Measurements from ENCODE around the gene KCNA5.

Gene KCNA5

DNA sequence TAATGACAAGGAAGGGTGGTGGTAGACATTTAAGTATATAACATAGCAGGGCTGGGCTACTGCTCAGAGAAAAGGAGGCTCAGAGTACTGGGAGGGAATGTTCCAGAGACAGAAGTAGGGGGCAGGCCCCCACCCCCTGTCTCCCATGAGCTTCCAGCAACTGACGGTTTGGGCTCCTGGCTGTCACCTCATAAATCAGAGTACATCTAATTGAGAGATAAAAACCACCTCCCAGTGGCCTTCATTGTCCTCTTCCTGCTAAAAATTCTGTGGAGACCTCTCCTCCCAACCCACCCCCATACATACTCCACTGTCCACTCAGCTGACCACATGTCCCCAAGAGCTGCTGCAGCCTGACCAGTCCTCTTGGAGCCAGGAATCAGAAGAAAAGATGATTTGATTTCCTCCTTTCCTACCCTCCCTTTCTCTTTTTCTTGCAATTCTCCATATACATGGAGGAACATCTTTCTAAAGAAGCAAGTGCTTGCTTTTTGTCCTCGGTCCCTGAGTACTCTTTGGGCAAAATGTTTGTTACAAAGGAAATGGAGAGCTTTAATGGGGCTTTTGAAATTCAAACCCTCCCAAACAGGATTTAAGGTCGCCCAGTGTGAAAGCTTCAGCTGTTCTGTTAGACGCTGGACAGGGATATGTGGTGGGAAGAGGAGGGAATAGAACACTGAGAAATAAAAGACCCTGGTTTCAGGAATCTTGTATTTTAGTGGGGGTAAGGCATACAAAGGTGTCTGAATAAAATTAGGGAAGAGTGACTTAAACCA lies 16.4 kb upstream of the KCNA5 start:
- DNase-seq, result no peak

DNA sequence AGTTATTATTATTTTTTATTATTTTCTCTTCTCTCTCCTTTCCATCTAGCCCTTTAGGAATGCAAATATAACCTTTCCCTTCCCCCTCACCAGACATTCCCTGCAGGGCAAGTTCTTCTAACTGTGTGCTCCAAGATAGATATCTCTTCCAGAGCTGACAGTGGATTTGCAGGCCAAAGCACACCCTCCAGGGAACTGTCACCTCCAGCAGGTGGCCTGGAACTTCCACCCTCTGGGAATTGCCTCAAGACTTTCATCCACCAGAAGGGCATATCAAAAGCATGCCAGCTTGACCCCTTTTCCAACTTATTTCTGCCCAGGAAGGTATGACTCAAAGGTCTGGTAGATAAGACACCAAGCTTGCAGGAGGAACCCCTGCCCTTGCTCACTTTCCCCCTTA lies 13.6 kb upstream of the KCNA5 start:
- no peak for DNase-seq

DNA sequence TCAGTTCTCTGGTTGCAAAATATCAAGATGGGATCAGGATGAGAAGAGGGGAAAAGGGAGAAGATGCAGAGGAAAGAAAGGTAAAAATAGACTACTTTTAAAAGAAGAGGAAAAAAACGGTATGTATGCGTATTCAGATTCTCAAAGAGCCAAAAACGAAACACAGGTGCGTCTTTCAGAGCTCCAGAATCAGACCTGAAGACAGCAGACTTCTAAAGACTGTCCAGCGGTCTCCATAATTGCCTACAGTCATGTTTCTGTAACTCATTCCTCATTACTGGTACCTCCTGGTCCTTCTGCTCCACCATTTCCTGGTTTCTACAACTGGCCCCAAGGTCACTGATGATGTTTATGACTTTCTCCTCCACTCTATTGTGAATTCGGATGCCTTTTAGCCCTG lies 12.4 kb upstream of the KCNA5 start:
- DNase-seq, result no peak

DNA sequence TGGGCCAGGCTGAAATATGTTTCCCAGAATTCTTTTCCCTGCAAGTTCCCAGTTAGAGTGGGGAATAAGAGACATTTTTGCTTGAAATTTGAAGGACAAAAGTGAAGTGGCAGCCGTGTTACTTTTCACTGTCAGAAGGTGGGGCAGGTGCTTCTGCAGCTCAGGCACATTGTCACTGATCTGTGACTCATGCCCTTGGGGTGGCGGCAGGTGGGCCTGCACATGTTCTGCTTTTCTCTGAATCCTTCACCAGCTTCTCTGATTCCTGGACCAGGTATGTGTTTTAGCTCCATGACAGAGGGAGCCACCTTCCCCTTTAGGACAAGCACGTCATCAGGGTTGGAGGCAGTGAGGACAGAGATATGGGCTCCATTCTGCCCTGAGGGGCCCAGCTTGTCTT lies 11.7 kb upstream of the KCNA5 start:
- no peak for DNase-seq

DNA sequence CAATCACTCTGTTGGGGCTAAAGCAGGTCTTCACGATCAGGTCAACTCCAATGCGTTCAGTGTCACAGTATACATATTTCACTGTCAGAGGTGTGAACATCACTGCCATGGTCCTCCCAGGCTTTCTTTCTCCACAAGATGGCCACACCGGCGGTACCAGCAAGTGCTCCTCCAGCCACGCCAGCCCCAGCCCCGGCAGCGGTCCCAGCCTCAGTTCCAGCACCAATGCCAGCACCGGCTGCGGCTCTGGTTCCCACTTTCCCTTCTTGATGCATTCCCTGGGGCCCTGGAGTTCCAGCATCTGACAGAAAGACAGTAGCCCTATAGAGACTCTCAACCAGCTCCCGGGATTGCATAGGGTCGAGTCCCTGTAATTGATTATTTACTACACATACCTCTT lies 10.9 kb upstream of the KCNA5 start:
- no peak for DNase-seq

DNA sequence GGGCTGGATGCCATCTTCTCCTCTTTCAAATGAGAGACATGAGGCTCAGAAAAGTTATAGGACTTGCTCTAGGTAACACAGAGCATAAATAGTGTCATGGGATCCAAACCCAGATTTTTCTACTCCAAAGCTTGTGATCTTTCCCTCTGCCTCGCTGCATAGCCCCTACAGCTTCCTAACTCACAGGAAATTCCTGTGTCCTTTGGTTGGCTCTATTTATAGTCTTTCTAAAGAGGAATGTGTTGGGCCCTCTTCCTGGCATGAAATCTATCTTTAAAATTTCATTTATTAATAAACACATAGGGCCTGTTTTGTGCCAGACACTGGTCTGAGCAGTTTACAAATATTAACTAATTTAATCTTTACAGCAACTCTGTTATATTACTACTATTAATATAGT lies 9.8 kb upstream of the KCNA5 start:
- DNase-seq, result no peak

DNA sequence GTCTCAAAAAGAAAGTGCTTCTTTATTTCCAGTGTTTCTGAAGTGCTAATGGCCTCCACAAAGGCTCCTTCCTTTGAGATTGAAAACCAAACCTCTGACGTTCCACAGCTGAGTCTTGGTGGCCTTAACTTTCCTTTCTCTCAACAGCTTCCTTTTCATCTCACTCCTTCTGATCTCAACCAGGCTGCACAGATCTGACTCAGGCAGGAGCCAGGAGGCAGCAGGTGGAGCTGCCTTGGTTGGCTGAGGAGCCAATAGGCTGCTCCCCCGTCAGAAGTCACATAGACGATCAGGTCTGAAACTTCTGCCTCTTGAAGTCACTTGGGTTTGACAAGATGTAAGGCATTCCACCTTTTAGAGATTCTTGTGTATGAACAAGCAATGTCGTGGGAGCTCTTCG lies 9.1 kb upstream of the KCNA5 start:
- DNase-seq, result no peak

DNA sequence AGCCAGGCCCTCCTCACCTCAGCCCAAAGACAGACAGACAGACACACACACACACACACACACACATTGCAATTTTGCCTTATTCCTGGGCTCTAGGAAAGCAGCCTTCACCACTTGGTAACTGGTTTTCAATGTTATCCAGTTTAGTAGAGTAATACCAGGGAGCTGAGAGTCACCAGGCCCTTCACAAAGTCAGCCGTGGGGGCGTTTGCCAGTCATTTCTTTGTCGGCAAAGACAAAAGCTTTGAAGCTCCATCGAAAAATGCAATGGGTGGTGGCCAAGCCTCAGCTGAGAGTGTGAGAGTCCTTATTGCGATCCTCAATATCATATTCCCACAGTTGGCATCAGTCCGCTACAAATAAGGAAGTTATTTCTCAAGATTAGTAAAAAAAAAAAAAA lies 8.1 kb upstream of the KCNA5 start:
- DNase-seq, result no peak

DNA sequence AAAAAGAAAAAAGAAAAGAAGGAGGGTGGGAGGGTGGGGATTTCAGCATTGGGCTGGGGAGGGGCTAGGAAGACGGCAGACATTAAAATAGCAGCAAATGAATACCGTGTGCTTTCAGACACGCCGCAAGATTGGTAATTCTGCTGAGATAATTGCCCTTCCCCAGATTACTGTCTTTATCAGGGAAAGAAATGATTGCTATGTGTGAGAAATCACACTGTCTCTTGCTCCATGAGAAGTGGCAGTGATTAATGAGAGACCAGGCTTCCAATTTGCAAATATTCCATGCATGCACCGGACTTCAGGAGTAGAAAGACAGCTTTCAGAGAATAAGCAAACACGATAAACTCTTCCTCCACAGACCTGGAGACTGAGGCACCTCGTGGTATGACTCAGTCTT lies 7.6 kb upstream of the KCNA5 start:
- DNase-seq, result no peak

DNA sequence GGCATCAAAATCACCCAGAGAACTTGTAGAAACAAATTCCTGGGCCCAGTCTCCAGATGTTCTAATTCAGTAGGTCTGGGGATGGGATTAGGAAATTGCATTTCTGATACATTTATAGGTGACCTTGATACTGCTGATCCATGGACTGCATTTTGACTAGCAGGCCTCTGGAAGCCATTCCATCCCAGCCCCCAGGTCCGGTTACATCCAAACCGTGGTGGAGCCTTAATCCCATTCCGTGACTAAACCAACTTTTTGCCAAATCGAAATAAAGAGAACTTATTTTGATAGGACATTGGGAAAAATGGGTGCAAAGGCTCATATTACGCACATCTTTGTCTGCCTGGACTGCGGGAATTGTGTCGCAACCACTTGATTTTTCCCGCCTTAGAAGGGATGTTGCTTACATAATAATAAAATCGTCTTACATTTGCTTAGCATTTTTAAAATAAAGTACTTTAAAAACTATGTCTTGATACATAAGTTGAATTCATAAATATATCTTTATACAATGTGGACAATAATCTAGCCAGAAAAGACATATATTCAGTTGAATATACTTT lies 5.8 kb upstream of the KCNA5 start:
- no peak for DNase-seq

DNA sequence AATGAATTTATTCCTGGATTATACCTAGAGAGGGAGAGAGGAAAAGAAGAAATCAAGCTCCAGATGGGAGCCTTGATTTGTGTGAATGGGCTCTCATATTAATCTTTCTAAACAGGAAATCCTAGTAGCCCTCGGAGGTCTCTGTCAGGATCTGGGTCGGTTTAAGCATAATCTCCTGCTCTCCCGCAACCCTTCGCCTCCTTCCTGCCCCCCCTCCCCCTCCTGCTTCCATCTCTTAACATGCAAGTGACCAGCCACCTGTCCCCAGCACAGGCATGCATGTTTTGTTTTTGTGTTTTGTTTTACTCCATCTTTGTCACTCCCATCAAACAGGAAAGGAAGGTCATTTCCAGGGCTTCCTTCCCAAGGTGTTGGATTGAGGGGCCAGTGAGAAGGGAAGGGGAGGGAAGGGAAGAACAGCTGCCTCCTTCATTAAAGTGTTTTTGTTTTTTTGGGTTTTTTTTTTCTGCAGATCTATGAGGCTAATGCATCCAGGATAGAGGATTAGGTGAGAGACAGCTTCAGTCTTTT lies 4.8 kb upstream of the KCNA5 start:
- DNase-seq, result no peak

DNA sequence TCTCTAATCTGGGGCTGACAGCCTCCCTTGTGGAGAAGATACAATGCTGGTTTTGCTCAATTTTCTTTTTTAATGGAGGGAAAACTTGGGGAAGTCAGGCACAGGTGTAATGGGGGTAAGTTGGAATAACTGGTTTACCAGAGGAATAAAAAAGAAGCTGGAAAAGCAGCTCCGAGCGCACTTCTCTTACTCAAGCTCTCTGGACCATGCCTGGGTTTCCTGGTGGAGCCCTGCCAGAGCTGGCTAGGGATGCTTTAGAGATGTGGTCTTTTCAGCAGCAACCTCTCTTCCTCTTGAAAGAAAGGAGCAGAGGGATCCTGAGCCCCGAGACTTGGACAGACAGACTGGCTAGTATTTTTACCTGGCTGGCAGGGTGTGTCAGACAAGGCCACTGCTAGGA lies 3.9 kb upstream of the KCNA5 start:
- no peak for DNase-seq

DNA sequence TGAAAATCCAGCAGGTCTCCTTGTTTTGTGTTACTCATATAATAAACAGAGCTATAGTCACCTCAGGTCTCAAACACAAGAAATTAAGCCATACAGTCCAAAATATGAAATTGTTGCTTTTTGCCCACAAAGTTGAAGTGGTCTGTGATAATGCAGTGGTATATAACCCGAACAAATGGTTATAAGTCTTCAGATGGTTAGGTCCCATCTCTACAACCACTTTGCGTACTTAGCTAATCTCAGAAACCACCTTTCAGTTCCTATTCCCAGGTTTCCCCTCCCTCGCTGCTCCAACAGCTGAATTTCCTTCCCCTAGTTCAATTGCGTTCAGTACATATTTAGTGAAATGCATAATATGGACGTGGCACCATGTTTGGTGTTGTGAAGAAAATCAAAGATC lies 3.3 kb upstream of the KCNA5 start:
- DNase-seq, result no peak

DNA sequence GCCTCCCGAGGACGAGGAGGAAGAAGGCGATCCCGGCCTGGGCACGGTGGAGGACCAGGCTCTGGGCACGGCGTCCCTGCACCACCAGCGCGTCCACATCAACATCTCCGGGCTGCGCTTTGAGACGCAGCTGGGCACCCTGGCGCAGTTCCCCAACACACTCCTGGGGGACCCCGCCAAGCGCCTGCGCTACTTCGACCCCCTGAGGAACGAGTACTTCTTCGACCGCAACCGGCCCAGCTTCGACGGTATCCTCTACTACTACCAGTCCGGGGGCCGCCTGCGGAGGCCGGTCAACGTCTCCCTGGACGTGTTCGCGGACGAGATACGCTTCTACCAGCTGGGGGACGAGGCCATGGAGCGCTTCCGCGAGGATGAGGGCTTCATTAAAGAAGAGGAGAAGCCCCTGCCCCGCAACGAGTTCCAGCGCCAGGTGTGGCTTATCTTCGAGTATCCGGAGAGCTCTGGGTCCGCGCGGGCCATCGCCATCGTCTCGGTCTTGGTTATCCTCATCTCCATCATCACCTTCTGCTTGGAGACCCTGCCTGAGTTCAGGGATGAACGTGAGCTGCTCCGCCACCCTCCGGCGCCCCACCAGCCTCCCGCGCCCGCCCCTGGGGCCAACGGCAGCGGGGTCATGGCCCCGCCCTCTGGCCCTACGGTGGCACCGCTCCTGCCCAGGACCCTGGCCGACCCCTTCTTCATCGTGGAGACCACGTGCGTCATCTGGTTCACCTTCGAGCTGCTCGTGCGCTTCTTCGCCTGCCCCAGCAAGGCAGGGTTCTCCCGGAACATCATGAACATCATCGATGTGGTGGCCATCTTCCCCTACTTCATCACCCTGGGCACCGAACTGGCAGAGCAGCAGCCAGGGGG lies 979 bp downstream of the KCNA5 start:
- DNase-seq, result no peak

DNA sequence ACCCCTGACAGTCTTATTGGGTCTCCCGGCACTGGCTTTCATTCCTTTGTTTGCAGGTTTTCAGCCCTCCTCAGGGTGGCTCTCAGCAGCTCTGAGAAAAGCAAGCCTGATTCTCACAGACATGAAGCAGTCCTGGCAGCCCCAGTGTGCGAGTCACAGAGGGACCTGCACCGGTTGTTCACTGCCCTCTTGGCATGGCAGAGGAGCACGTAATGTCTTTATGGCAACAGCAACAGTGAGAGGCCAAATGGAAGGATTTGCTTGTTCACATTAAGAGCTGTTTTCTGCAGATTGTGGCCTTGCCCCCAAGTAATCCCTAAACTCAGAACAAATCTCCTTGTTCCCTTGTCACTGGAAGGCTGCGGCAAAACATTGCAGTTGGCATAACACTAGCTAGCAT lies 3.4 kb downstream of the KCNA5 start:
- DNase-seq, result no peak

DNA sequence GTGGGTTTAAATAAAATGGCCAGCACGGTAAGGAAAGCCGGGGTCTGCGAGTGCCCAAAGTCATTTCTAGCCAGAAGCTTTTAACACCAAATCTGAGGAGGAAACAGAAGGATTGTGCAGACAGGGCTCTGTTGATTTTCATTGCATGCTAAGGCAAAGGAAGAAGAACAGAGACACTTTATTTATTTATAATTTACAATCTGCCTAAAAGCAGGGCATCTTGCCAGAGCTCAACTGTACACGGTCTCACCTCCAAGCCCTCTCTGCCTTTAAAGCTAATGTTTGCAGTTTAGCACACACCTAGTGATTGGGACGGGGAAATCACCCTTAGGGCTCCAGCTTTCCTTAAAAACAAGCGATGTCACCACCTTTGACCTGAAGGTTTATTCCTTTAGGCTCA lies 4.0 kb downstream of the KCNA5 start:
- no peak for DNase-seq

DNA sequence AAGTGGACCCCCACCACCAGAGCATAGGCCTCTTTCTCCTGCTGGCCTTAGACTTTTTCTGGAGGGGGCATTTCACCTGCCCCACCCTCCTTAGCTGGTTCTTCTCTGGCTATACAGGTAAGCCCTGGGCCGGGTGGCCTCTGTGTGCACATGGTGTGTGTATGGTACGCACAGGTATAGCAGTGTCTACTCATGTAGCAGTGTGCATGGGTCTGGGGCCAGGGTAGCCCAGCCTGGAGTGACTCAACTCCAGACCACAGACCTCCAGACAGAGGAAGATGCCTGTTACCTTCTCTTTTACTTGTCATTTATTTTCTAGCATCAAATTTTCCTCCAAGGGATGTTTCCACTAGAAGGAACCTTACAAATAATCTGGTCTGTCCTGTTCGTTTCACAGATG lies 6.9 kb downstream of the KCNA5 start:
- no peak for DNase-seq

DNA sequence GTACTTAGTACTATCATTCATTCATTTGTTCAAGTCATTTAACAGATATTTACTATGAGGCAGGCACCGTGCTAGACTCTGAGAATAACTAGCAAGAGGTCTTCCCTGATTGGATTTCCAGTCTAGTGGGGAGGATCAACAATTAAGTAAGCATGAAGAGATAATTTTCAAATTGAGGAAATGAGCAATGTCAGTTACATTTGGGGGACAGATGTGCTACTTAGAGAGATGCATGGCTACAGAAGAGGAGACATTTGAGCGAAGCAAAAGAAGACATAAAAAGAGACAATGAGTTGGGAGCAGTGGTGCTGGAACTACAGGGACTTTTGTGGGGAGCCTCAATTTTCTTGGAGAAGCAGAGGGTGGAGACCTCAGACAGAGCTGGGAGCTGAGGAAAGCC lies 7.7 kb downstream of the KCNA5 start:
- no peak for DNase-seq

DNA sequence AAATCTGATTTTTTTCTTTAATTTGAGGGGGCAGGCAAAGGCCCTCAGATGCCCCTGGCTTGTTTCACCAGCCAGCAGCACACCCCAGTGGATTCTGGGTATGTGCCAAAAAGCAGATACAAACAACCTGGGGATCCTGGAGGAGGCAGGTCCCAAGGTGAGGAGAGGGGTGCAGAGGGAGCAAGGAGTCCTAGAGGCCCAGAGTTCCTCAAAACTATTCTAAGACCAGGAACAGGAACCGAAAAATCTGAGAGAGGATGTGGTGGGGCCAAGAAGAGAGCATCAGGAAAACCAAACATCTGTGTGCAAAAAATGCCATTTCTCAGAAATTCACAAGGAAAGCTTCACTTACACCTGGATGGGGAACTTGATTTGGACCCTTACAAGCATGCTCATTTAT lies 8.2 kb downstream of the KCNA5 start:
- DNase-seq, result no peak

DNA sequence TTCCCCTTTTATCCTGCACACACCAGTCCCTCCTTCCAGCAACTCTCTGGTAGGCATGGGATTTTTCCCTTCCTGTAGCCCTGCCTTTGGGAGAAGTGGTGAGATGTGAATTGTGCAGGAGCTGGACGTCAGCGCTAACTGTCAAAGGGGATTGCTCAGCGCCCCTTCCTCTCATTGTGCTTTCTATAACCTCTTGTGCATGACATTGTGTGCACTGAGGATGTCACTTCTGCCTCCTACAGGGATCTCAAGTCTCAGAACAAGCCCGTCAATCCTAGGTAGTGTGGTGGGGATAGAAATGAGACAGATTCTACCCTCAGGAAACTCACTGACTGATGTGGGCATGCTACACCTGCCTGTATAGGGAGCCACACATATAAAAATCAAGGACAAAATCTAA lies 8.7 kb downstream of the KCNA5 start:
- DNase-seq, result no peak

DNA sequence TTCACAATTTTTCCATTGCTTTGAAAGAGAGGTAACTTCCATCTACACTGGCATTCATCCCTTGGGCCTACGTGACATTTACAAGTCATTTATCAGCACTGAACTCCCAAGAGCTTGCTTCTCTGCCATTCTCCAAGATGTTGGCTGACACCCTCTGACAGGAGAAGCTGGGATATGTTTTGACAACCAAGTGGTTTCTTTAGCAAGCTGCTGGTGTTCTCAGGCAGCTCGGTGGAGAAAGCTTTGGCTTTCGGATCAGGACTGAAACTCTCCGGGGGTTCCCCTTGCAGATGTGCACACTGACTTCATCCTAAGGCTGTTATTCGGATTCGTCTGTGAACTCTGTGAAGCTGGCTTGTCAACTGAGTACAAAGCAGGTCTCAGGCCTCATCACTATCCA lies 15.7 kb downstream of the KCNA5 start:
- DNase-seq, result no peak

DNA sequence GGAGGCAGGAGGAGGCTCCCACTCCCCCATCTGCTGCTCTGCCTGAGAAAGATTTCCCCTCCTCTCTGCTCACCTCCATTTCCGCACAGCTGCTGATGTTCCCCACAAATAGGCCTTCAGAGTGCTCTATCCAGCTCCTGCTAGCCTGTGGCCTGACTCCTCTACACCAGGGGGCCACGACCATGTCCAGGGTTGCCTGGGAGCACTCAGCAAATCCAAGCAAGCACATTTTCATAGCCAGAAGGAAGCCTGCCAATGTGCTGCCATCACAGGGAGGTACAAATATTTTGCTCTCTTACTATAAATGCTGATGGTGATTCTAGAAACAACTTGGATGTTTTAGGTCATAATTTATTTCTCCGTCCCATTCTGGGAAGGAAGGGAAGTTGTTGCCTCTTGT lies 17.3 kb downstream of the KCNA5 start:
- no peak for DNase-seq

DNA sequence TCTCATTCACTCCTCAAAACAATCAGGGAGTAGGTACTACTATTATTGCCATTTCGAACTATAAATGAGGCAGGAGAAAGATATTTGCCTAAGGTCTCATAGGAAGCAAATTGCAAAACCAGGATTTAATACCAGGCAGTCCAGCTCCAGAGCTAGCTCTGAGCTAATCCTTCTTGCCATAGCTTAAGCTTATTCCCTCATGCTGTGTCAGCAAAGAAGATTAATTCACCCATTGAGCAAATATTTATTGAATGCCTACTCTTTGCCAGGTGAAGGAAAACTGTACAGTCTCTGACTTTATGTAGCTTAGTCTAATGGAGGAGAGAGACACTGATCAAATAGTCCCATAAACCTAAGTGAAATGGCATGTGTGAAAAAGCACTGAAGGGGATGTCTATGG lies 19.5 kb downstream of the KCNA5 start:
- no peak for DNase-seq

DNA sequence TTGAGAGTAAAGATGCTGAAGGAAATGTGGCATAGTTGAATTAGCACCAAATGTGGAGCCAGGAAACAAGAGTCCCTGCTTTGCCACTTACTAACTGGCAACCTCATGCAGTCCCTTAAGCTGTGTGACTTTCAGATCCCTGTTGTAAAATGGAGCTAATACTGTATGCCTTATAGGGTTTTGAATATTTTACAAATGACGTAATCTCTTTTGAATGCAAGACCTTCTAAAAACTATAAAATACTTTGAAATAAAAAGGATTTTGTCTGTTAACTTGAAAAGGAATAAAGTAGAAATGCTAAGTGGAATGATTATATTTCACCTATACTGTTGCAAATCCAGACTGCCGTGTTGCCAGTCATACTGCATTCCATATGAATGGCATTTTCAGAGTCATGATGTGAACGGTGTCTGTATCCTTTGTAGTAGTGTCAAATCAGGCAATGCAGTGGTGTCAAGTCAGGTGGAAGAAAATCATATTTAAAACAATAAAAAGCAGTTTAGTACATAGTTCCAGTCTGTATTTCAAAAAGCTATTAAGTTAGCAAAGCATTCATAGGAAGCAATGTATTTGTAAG lies 21.3 kb downstream of the KCNA5 start:
- DNase-seq, result no peak

Data from T1000 (cell line).